ENCODE results near the gene DEFB129. TPM values are rescaled to one million over a fixed set of nuclear protein-coding genes. Genes with fewer than 3 reads are reported as not detected.
"Not testable (repeated sequence)": the region's sequence is repeated elsewhere in the genome, so short reads cannot be mapped to it uniquely, and the experiment has no call there.

Gene DEFB129
- polyA plus RNA-seq, 4 donors = not detected

DNA sequence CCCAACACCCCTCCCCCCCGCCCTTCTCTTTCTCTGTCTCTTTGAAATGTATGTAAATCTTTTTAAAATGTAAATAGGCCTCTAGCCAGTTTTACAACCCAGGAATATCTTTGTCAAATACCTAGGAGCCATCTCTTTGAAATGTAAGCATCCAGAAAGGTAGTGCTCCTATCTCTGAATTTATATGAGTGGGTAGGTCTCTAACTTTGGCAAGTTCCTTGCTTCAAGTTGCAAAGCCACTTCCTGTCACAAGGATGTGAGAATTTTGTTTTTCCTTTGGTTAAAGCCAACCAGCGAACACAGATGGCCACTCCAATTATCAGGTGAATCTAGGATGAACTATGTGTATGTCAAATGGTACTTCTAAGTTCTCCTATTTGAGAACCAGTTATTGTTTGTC is 24.3 kb downstream of the DEFB129 start:
- no peak for DNase-seq (ENCODE audit: low read depth in 4 of 4, low spot score in 3 of 4)

DNA sequence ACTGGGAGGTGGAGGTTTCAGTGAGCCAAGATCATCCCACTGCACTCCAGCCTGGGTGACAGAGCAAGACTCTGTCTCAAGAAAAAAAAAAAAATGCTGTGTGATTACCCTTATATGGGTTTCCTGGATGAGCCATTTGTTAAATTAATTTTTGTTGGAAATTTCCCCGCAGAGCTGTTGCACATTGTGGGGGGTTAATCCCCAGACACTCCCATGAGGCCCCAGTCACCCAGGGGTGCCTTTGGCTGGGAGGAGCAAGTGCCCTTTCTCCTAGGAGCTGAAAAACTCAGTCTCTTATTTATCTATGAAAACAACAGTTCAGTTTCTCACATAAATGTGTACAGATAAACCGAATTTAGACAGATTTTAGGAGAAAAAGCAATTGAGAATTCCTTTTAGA is 25.7 kb downstream of the DEFB129 start:
- no peak for DNase-seq (ENCODE audit: low read depth in 4 of 4, low spot score in 3 of 4)

DNA sequence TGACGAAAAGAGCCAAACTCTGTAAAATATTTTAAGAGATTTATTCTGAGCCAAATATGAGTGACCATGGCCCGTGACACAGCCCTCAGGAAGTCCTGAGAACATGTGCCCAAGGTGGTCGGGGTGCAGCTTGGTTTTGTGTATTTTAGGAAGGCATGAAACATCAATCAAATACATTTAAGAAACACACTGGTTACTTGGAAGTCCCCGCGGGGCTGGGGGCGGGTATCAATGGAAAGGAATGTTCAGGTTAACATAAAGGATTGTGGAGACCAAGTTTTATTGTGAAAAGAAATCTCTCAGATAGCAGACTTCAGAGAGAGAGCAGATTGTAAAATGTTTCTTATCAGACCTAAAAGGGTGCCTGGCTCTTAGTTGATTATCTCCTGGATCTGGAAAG is 26.4 kb downstream of the DEFB129 start:
- not testable (repeated sequence) for DNase-seq (ENCODE audit: low read depth in 4 of 4, low spot score in 3 of 4)

DNA sequence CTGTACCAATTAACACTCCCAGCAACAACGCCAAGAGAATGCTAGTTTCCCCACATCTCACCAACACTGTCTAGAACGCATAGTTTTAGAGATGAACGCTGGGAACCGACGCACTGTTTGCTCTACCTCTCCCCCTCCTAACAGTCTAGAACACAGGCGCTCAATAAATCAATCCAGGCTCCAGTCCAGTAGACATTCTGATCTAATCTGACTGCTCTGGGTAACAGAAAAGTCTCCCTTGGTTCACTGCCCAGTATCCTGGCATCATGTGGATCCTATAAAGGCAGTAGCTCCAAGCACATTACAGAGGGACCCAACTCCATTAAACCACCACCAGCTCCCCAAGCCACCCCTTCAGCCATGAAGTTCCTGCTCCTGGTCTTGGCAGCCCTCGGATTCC is 30.4 kb downstream of the DEFB129 start, which contains the start of gene DEFB132:
TSS of gene DEFB132 (plus strand) at position 306 of the 400 bp plus-strand sequence. CDS start at position 361, 55 bp downstream.
- DNase-seq (ENCODE audit: low read depth in 4 of 4, low spot score in 3 of 4) = no peak

DNA sequence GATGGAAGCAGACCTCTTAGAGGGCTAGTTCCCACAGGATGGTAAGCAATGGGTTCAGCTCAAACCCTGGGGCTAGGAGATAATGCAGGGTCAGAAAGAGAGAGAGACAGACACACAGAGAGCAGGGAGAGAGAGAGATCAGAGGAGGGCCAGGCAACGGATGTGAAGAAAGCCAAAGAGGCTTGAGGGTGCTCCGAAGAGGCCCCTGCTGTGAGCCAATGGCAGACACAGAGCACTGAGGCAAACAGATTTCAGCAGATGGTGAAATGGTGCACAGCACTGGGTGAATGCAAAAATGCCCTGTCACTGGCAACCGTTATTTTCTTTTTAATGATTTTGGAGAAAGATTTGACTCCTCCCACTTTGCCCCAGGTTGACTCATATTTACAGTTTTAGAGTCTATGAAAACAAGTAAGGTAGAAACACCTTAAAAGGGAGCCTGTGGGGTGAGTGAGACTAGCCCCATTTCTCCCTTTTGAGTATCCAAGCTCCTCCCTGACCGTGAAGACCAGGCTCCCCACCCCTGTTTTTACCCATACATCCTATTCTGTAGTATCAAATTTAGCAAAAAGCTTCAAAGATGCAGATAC is 31.3 kb downstream of the DEFB129 start:
- no peak for DNase-seq (ENCODE audit: low read depth in 4 of 4, low spot score in 3 of 4)

DNA sequence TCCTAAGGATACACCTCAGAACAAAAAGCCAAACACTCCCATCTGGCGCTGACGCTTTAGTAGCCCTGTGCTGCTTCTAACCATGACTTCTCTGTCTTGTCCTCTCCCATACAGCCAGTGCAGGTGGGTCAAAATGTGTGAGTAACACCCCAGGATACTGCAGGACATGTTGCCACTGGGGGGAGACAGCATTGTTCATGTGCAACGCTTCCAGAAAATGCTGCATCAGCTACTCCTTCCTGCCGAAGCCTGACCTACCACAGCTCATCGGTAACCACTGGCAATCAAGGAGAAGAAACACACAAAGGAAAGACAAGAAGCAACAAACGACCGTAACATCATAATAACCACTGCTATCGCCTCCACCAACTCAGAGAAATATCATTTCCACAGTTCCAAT is 31.9 kb downstream of the DEFB129 start:
- DNase-seq (ENCODE audit: low read depth in 4 of 4, low spot score in 3 of 4) = no peak

- no peak for DNase-seq (ENCODE audit: low read depth in 4 of 4, low spot score in 3 of 4)
These were observed 32.9 kb downstream of the DEFB129 start for GRCh38 chr20:259981-260380.

- no peak for DNase-seq (ENCODE audit: low read depth in 4 of 4, low spot score in 3 of 4)
These were observed 36.6 kb downstream of the DEFB129 start for GRCh38 chr20:263701-264100.

GRCh38 chr20:266596-267562 is 39.8 kb downstream of the DEFB129 start:
- peak; percentile 57 to 78 (median 66) for DNase-seq (ENCODE audit: low read depth in 4 of 4, low spot score in 3 of 4)

DNA sequence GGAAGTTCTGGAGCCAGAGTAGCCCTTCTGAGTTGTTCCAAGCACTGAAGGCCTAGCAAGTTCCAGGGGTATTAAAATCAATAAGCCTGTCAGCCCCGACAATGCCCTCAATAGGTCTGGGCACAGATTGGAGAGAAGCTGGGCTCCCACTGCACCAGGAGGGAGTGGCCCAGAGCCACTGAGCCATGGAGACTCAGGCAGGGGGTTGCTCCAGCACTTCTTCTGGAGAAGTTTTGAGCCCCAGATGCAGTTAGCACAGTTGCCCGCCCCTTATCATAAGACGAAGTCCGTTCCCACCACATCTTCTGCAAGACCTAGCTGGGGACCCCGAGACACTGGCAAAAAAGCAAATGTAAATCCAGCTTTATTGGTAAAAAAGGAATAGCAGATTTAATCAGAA is 43.5 kb downstream of the DEFB129 start:
- DNase-seq (ENCODE audit: low read depth in 4 of 4, low spot score in 3 of 4) = no peak

DNA sequence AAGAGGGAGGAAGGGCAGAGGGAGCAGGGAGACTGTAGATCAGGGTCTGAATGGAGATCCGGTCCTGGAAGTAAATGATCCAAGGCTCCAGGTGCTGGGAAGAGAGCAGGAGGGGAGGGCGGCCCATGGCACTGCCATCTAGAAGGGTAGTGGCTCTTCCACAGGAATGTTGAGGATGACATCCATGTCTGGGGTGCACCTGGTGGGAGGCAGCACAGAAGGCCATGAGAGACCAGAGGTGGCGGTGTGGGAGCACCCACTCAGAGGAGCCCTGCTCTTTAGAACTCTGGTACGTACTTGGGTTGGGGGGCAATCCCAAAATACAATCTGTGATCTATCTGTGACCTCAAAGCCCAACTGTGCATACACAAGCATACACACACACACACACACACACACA is 44.0 kb downstream of the DEFB129 start:
- DNase-seq (ENCODE audit: low read depth in 4 of 4, low spot score in 3 of 4) = no peak

DNA sequence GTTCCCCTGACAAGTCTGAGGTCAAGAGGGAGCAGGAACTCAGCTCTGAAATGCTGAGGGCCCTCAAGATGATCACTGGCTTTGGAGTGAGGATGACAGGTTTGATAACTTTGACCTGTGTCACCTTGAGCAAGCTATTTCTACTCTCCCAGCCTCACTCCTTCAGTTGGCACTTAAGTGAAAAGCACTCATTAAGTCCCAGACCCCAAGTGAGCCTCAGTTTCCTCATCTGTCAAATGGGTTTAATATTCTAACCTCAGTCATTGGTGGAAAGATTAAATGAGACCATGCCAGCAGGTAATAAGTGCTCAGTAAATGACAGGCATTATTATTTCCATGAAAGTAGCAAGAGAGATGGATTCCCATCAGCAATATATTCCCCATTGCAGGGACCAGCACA is 44.5 kb downstream of the DEFB129 start:
- no peak for DNase-seq (ENCODE audit: low read depth in 4 of 4, low spot score in 3 of 4)

- DNase-seq (ENCODE audit: low read depth in 4 of 4, low spot score in 3 of 4) = no peak
These were observed 45.7 kb downstream of the DEFB129 start for GRCh38 chr20:272718-273117.

- DNase-seq (ENCODE audit: low read depth in 4 of 4, low spot score in 3 of 4) = no peak
These were observed 46.8 kb downstream of the DEFB129 start for GRCh38 chr20:273884-274283.

GRCh38 chr20:275791-276190 is 48.7 kb downstream of the DEFB129 start:
- no peak for DNase-seq (ENCODE audit: low read depth in 4 of 4, low spot score in 3 of 4)

GRCh38 chr20:276620-277495 is 49.8 kb downstream of the DEFB129 start:
- DNase-seq (ENCODE audit: low read depth in 4 of 4, low spot score in 3 of 4) = no peak

- no peak for DNase-seq (ENCODE audit: low read depth in 4 of 4, low spot score in 3 of 4)
These were observed 50.4 kb downstream of the DEFB129 start for GRCh38 chr20:277496-277781.

- DNase-seq (ENCODE audit: low read depth in 4 of 4, low spot score in 3 of 4) = no peak
These were observed 51.1 kb downstream of the DEFB129 start for GRCh38 chr20:278181-278580.

DNA sequence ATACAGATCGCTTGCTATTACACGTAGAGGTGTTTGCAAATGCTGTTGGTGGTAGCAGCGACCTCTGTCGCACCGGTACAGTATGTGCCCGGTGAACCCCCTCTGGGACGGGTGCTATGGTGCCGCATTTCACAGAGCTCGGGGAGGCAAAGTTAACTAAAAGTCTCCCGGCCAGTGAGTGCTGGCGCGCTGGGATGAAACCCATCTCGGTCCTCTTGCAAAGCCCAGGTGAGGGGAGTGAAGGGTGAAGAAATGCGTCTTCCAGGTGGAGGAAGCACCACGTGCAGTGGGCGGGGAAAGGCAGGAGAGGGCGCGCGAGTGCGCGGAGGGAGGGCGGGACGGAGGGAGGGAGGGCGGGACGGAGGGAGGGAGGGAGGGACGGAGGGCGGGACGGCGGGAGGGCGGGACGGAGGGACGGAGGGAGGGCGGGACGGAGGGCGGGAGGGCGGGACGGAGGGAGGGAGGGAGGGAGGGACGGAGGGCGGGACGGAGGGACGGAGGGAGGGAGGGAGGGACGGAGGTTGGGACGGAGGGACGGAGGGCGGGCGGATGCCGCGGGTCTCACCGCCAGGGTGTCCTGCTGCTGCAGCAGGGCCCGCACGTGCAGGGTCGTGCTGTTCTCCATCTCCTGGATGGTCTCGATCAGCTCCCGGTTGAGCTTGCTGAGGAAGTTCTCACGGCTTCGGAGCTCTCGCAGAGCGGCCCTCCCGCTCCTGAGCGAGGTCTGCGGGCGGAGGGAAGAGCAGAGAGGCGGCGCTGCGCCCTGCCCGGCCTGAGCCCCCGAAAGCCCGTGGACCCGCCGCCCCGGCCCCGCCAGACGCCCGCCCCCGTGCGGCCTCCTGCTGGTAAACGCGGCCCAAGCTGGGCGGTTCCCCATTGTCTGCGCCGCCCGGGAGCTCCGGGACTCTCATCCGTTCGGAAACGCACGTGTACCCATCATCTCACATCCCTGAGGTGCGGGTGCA is 51.8 kb downstream of the DEFB129 start:
- no peak for DNase-seq (ENCODE audit: low read depth in 4 of 4, low spot score in 3 of 4)
